Neutrophil (primary cell): ENCODE results near the gene MIEF1.
A peak's percentile ranks its signal among the peaks of the same experiment; 100 is the strongest.

Experiments used
- H3K27ac ChIP-seq: fragments of 200-600 bp; sonication (generic); 2 replicates; pipeline ENCODE4 v1.5.1; 2016; ENCODE audit warnings: mild to moderate bottlenecking, moderate library complexity
- H3K27me3 ChIP-seq: fragments of 200-600 bp; sonication (generic); 2 replicates; pipeline ENCODE4 v1.6.0; 2016; ENCODE audit warnings: mild to moderate bottlenecking
- H3K36me3 ChIP-seq: fragments of 200-600 bp; sonication (generic); 2 replicates; pipeline ENCODE4 v1.5.1; 2017
- H3K4me1 ChIP-seq, 2 experiments: fragments of 200-600 bp in 1 of 2; sonication (generic) in 1 of 2; 1 replicate in 1 of 2; 2 replicates in 1 of 2; pipeline versions ENCODE4 v1.5.1 to v1.6.1; 2013 to 2016; ENCODE audit warnings: low read depth in 1 of 2, low read length in 1 of 2, mild to moderate bottlenecking in 1 of 2, moderate library complexity in 1 of 2; ENCODE audit not compliant: control insufficient read depth in 1 of 2, insufficient read depth in 1 of 2
- H3K4me3 ChIP-seq, 2 experiments: fragments of 200-600 bp in 1 of 2; sonication (generic) in 1 of 2; 1 replicate in 1 of 2; 2 replicates in 1 of 2; pipeline ENCODE4 v1.5.1; 2013 to 2016; ENCODE audit warnings: low read depth in 1 of 2, low read length in 1 of 2, mild to moderate bottlenecking in 1 of 2, moderate library complexity in 1 of 2
- H3K9me3 ChIP-seq: fragments of 200-600 bp; sonication (generic); 2 replicates; pipeline ENCODE4 v1.5.1; 2016
- CTCF ChIP-seq: fragments of 200-600 bp; sonication (generic); IDR thresholded peaks from 2 replicates; pipeline ENCODE4 v1.5.1; 2016; ENCODE audit warnings: antibody characterized with exemption

The MIEF1 gene

GRCh38 chr22:39463277-39463676 lies 38.8 kb upstream of the MIEF1 start:
- no peaks in the 10 kb centered on the region for H3K4me1 ChIP-seq

GRCh38 chr22:39463931-39464390 lies 38.1 kb upstream of the MIEF1 start:
- TF ChIP-seq CTCF = no peak
- Histone ChIP-seq H3K4me3 (no peak overlapping the region), H3K27me3 (peaks cover 37% of the 10 kb centered on the region), H3K36me3 (no peaks in the 10 kb centered on the region), H3K27ac (no peak overlapping the region), H3K4me1 (peaks cover 0 to 2% of the 10 kb centered on the region in 2 experiments), H3K9me3 (no peaks in the 10 kb centered on the region)

More at GRCh38 chr22:39463277-39463676, 38.8 kb upstream of the MIEF1 start:
- Histone ChIP-seq H3K36me3 (no peaks in the 10 kb centered on the region), H3K9me3 (no peaks in the 10 kb centered on the region), H3K27me3 (peaks cover 37% of the 10 kb centered on the region), H3K27ac (no peak overlapping the region), H3K4me3 (no peak overlapping the region)
- TF ChIP-seq CTCF = no peak

GRCh38 chr22:39466228-39467006 lies 35.7 kb upstream of the MIEF1 start:
- Histone ChIP-seq H3K27me3 (peaks cover 28% of the 10 kb centered on the region), H3K9me3 (no peaks in the 10 kb centered on the region), H3K4me3 (no peak overlapping the region), H3K36me3 (no peaks in the 10 kb centered on the region), H3K4me1 (peaks cover 11 to 21% of the 10 kb centered on the region in 2 experiments), H3K27ac (no peak overlapping the region)
- no peak for TF ChIP-seq CTCF

GRCh38 chr22:39467390-39467895 lies 34.6 kb upstream of the MIEF1 start:
- no peak overlapping the region for H3K4me3 ChIP-seq
- peaks cover 21 to 31% of the 10 kb centered on the region in 2 experiments for H3K4me1 ChIP-seq
- no peak overlapping the region for H3K27ac ChIP-seq
- no peaks in the 10 kb centered on the region for H3K36me3 ChIP-seq
- TF ChIP-seq CTCF = no peak
- H3K27me3 ChIP-seq = peaks cover 27% of the 10 kb centered on the region
- no peaks in the 10 kb centered on the region for H3K9me3 ChIP-seq

- no peak overlapping the region for H3K4me3 ChIP-seq
- H3K27me3 ChIP-seq = peaks cover 27% of the 10 kb centered on the region
- TF ChIP-seq CTCF = no peak
- H3K4me1 ChIP-seq = peaks cover 26 to 37% of the 10 kb centered on the region in 2 experiments
- H3K9me3 ChIP-seq = no peaks in the 10 kb centered on the region
- H3K27ac ChIP-seq = peak overlapping the region; percentile 5
- no peaks in the 10 kb centered on the region for H3K36me3 ChIP-seq
Measured at GRCh38 chr22:39468487-39469325, 33.4 kb upstream of the MIEF1 start.
